ENCODE results near the gene SLC16A4. TPM values are rescaled to one million over a fixed set of nuclear protein-coding genes. Genes with fewer than 3 reads are reported as not detected.
A peak's percentile ranks its signal among the peaks of the same experiment; 100 is the strongest.

Gene SLC16A4
- total RNA-seq, 2 donors from 2014 or later, result 4.7 to 8.9 TPM

DNA sequence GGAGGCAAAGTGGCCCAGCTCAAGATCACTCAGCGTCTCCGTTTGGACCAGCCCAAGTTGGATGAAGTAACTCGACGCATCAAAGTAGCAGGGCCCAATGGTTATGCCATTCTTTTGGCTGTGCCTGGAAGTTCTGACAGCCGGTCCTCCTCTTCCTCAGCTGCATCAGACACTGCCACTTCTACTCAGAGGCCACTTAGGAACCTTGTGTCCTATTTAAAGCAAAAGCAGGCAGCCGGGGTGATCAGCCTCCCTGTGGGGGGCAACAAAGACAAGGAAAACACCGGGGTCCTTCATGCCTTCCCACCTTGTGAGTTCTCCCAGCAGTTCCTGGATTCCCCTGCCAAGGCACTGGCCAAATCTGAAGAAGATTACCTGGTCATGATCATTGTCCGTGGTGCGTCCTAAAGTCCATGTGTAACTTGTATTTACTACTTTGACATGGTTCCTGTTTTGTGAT is 48.9 kb downstream of the SLC16A4 start:
- H3K9me3 ChIP-seq, result no peaks in the 10 kb centered on the region
- H3K27me3 ChIP-seq, result no peaks in the 10 kb centered on the region
- TF ChIP-seq, protein P1, sequence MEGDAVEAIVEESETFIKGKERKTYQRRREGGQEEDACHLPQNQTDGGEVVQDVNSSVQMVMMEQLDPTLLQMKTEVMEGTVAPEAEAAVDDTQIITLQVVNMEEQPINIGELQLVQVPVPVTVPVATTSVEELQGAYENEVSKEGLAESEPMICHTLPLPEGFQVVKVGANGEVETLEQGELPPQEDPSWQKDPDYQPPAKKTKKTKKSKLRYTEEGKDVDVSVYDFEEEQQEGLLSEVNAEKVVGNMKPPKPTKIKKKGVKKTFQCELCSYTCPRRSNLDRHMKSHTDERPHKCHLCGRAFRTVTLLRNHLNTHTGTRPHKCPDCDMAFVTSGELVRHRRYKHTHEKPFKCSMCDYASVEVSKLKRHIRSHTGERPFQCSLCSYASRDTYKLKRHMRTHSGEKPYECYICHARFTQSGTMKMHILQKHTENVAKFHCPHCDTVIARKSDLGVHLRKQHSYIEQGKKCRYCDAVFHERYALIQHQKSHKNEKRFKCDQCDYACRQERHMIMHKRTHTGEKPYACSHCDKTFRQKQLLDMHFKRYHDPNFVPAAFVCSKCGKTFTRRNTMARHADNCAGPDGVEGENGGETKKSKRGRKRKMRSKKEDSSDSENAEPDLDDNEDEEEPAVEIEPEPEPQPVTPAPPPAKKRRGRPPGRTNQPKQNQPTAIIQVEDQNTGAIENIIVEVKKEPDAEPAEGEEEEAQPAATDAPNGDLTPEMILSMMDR (IDR thresholded peaks at IDR 0.05), result no peak
- peaks cover 36% of the 10 kb centered on the region for H3K36me3 ChIP-seq
- H3K4me1 ChIP-seq, result peaks cover 0 to 67% of the 10 kb centered on the region in 2 donors
- peak overlapping the region in 1 of 2 donors; percentile 97 for H3K4me3 ChIP-seq
- peak overlapping the region in 1 of 2 donors; percentile 98 for H3K27ac ChIP-seq
- DNase-seq (ENCODE audit: low spot score), result no peak

DNA sequence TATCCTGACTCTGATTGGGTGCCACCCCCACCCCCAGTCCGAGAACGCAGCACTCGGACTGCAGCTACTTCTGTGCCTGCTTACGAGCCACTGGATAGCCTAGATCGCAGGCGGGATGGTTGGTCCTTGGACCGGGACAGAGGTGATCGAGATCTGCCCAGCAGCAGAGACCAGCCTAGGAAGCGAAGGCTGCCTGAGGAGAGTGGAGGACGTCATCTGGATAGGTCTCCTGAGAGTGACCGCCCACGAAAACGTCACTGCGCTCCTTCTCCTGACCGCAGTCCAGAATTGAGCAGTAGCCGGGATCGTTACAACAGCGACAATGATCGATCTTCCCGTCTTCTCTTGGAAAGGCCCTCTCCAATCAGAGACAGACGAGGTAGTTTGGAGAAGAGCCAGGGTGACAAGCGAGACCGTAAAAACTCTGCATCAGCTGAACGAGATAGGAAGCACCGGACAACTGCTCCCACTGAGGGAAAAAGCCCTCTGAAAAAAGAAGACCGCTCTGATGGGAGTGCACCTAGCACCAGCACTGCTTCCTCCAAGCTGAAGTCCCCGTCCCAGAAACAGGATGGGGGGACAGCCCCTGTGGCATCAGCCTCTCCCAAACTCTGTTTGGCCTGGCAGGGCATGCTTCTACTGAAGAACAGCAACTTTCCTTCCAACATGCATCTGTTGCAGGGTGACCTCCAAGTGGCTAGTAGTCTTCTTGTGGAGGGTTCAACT is 49.5 kb downstream of the SLC16A4 start:
- TF ChIP-seq, protein P1 (IDR thresholded peaks at IDR 0.05), result no peak

DNA sequence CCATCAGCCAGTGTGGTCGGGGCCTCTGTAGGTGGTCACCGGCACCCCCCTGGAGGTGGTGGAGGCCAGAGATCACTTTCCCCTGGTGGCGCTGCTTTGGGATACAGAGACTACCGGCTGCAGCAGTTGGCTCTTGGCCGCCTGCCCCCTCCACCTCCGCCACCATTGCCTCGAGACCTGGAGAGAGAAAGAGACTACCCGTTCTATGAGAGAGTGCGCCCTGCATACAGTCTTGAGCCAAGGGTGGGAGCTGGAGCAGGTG is 50.7 kb downstream of the SLC16A4 start:
- no peak for DNase-seq (ENCODE audit: low spot score)
- peaks cover 0 to 64% of the 10 kb centered on the region in 2 donors for H3K4me1 ChIP-seq
- no peaks in the 10 kb centered on the region for H3K27me3 ChIP-seq
- TF ChIP-seq, protein P1 (IDR thresholded peaks at IDR 0.05), result no peak
- H3K36me3 ChIP-seq, result peaks cover 29% of the 10 kb centered on the region
- H3K27ac ChIP-seq, result peak overlapping the region; percentile 98
- peak overlapping the region; percentile 76 to 97 for H3K4me3 ChIP-seq
- no peaks in the 10 kb centered on the region for H3K9me3 ChIP-seq

More for the DNA sequence above, 49.5 kb downstream of the SLC16A4 start:
- peak overlapping the region; percentile 15 to 98 for H3K27ac ChIP-seq
- DNase-seq (ENCODE audit: low spot score), result no peak
- H3K27me3 ChIP-seq, result no peaks in the 10 kb centered on the region
- H3K4me1 ChIP-seq, result peaks cover 0 to 69% of the 10 kb centered on the region in 2 donors
- peak overlapping the region in 1 of 2 donors; percentile 97 for H3K4me3 ChIP-seq
- H3K9me3 ChIP-seq, result no peaks in the 10 kb centered on the region
- H3K36me3 ChIP-seq, result peaks cover 30% of the 10 kb centered on the region

DNA sequence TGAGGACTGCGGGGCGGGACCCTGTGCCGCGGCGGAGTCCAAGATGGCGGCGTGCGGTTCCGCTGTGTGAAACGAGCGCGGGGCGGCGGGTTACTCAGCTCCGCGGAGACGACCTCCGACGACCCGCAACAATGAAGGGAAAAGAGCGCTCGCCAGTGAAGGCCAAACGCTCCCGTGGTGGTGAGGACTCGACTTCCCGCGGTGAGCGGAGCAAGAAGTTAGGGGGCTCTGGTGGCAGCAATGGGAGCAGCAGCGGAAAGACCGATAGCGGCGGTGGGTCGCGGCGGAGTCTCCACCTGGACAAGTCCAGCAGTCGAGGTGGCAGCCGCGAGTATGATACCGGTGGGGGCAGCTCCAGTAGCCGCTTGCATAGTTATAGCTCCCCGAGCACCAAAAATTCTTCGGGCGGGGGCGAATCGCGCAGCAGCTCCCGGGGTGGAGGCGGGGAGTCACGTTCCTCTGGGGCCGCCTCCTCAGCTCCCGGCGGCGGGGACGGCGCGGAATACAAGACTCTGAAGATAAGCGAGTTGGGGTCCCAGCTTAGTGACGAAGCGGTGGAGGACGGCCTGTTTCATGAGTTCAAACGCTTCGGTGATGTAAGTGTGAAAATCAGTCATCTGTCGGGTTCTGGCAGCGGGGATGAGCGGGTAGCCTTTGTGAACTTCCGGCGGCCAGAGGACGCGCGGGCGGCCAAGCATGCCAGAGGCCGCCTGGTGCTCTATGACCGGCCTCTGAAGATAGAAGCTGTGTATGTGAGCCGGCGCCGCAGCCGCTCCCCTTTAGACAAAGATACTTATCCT is 51.2 kb downstream of the SLC16A4 start:
- Histone ChIP-seq H3K4me3 (peak overlapping the region; percentile 76 to 97), H3K27ac (peak overlapping the region; percentile 98), H3K4me1 (peaks cover 0 to 59% of the 10 kb centered on the region in 2 donors), H3K27me3 (no peaks in the 10 kb centered on the region), H3K9me3 (no peaks in the 10 kb centered on the region), H3K36me3 (peaks cover 29% of the 10 kb centered on the region)
- TF ChIP-seq, protein P1 (IDR thresholded peaks at IDR 0.05), result peak; percentile 27 to 44
- DNase-seq (ENCODE audit: low spot score), result peak; percentile 67

DNA sequence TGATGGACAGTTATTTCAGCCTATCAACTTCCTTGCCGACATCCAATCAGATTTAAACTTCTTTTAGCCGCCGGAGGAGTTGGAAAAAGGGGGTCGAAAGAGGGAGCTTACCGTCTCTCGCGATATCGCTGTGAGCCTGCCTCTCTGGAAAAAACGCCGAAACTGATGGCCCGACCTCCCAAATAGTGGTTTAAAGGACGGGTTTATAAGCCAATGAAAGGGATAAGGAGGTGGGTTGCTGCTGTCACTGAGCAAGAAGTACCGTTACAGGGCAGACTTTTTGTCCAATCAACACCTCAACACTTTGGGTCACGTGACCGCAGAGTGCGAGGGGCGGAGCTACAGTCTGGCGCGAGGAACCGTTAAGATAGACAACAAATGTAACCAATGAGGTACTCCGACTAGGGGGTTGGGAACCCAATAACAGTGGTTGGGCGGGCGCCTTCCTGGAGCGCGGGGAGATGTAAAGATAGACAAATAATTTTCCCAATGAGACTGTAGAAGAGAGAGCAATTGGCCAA is 51.9 kb downstream of the SLC16A4 start, which contains the start of gene RBM15:
RBM15 (plus strand) TSS at position 492 of the 521 bp plus-strand sequence; CDS start at position 521, 29 bp downstream.
- H3K27ac ChIP-seq, result peak within 1 kb of the TSS; percentile 98
- peak; percentile 100 for DNase-seq (ENCODE audit: low spot score)
- TF ChIP-seq, protein P1 (IDR thresholded peaks at IDR 0.05), result no peak
- H3K4me1 ChIP-seq, result peaks cover 0 to 57% of the 10 kb centered on the region in 2 donors
- peaks cover 29% of the 10 kb centered on the region for H3K36me3 ChIP-seq
- H3K4me3 ChIP-seq, result peak within 1 kb of the TSS; percentile 76 to 97
- H3K27me3 ChIP-seq, result no peaks in the 10 kb centered on the region
- no peaks in the 10 kb centered on the region for H3K9me3 ChIP-seq
